Measurements from ENCODE around the gene CIZ1.
"Not testable (repeated sequence)": the region's sequence is repeated elsewhere in the genome, so short reads cannot be mapped to it uniquely, and the experiment has no call there.

CIZ1 gene

GRCh38 chr9:128143525-128144238 lies 47.7 kb downstream of the CIZ1 start:
- no peak for DNase-seq (ENCODE audit: low spot score)
- TF ChIP-seq CTCF (IDR thresholded peaks at IDR 0.05; ENCODE audit: extremely low read depth, missing control alignments), result no peak

DNA sequence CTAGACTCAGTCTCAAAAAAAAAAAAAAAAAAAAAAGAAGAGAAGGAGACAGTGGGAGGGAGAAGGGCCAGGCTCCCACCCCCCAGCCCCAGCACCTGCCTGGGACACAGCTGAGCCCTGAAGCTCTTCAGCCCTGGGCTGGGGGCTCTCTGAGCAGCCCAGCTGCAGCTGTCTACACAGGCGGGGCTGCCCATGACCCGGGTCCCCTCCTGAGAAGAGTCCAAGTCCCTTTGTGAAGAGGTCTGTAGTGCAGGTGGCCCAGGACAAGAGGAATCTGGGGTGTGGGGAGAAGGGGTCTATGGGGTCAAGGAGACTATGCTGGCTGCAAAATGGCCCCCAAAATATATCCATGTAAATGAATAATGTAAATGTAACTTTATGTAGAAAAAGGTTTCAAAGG lies 48.8 kb downstream of the CIZ1 start:
- no peak for DNase-seq (ENCODE audit: low spot score)
- no peak for TF ChIP-seq CTCF (IDR thresholded peaks at IDR 0.05; ENCODE audit: extremely low read depth, missing control alignments)

DNA sequence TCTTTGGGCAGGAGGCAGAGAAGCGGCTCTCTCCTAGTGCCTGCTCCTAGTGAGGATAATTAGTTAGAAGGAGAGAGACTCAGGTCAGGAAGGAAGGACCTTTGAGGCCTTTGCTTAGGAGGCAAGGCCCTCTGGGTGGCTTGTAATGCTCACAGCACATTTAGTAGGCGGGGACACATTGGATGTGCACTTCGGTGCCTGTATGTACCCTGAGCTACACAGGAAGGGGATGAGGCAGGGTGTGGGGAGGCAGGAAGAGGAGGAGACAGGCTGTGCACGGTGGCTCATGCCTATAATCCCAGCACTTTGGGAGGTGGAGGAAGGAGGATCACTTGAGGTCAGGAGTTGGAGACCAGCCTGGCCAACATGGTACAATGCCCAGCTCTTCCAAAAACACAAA lies 49.3 kb downstream of the CIZ1 start:
- no peak for DNase-seq (ENCODE audit: low spot score)
- no peak for TF ChIP-seq CTCF (IDR thresholded peaks at IDR 0.05; ENCODE audit: extremely low read depth, missing control alignments)

DNA sequence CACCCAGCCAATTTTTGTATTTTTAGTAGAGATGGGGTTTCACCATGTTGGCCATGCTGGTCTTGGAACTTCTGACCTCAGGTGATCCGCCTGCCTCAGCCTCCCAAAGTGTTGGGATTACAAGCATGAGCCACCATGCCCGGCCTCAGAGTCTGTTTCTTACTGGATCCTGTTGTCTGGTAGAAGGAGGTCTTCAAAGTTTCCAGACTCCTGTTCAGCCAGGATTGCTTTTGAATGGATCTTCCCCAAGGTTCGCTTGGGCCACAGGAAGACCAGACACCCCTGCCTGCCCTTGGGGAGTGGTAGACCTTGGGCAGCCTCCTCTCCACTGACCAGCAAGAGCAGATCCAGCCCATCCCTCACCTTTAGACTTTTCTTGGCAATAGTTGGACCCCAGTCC lies 49.8 kb downstream of the CIZ1 start:
- TF ChIP-seq CTCF (IDR thresholded peaks at IDR 0.05; ENCODE audit: extremely low read depth, missing control alignments), result no peak
- no peak for DNase-seq (ENCODE audit: low spot score)

DNA sequence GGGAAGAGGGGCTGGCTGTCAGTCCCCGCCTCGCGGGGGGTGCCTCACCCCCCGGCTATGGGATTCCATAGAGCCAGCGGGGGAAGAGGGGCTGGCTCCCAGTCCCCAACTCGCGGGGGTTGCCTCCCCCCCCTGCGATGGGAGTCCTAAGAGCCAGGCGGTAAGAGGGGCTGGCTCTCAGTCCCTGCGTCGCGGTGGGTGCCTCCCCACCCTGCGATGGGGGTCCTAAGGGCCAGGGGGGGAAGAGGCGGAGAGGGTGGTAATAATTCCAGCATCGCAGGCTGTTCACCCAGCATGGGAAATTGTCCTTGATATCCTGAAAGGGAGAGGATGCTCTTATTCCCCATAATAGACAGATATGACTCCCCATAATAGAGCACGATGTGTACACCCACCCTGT lies 51.8 kb downstream of the CIZ1 start:
- TF ChIP-seq CTCF (IDR thresholded peaks at IDR 0.05; ENCODE audit: extremely low read depth, missing control alignments), result no peak

DNA sequence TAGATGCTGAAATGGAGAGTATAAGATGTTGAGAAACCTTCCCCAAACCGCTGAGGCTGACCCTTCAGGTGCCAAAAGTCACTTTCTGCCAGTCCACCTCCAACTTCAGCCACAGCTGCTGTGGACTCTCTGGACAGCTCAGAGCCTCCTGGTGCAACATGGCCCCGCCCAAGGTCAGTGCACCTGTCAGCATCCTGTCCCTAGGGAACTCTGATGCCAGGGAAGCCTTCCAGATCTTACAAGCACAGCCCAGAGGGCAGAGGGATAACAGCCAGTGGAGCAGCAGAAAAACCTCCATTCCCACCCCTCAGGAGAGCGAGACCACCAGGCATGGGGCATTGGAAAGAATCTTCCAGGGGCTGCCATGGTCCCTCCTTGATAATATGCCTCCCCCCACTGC lies 53.4 kb downstream of the CIZ1 start:
- no peak for DNase-seq (ENCODE audit: low spot score)
- TF ChIP-seq CTCF (IDR thresholded peaks at IDR 0.05; ENCODE audit: extremely low read depth, missing control alignments), result no peak

More for the DNA sequence above, 51.8 kb downstream of the CIZ1 start:
- no peak for DNase-seq (ENCODE audit: low spot score)

DNA sequence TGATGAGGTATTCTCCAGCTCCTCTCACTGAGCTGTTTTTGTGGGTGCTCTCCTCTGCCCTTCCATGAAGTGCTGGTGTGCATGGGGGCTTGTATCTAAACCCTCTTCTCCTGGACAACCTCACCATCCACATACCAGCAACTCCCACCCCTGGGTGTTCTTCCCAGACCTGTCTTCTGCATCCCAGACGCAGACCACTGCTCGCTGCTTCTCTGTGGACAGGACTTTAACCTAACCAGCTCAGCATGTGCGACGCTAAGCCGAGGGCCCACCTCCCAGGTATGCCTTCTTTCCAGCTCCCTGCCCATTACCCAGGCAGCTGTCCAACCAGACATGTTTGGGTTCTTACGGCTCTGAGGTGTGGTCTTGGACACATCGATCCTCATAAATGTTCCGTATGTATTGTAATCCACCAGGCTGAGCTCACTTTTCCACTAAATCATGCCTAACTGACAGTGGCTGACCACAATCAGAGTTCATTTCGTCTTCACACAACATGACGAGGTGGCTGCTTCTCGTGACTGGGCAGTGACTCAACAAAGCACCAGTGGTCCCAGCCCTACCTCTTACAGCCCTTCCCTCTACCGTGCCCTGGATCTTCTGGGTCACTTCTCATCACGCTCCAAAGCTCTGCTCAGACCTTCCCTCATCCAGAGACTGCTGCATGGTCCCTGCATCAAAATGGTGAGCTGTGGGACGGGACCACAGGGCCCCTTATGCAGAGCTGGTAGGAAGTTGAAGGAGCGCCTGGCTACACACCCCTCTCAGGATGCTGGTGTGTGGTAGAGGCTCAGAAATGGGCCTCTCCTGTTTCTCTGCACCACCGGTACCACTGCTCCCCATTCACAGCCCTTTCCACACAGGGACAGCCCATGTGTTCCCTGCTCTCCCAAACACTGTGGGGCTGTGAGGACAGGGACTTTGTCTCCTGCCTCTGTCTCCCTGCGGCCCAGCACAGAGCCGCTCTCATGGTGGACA lies 54.3 kb downstream of the CIZ1 start:
- no peak for DNase-seq (ENCODE audit: low spot score)
- no peak for TF ChIP-seq CTCF (IDR thresholded peaks at IDR 0.05; ENCODE audit: extremely low read depth, missing control alignments)

- DNase-seq (ENCODE audit: low spot score), result not testable (repeated sequence)
Measured at GRCh38 chr9:128135561-128135960, 55.8 kb downstream of the CIZ1 start.

- not testable (repeated sequence) for DNase-seq (ENCODE audit: low spot score)
Measured at GRCh38 chr9:128132139-128132538, 59.2 kb downstream of the CIZ1 start.

- not testable (repeated sequence) for DNase-seq (ENCODE audit: low spot score)
Measured at GRCh38 chr9:128131346-128131745, 60.0 kb downstream of the CIZ1 start.

GRCh38 chr9:128130651-128131050 lies 60.7 kb downstream of the CIZ1 start:
- DNase-seq (ENCODE audit: low spot score), result not testable (repeated sequence)

Measured in GM20000 (cell line).